GM20431 (cell line): Measurements from ENCODE around the gene IER5L.

Source experiments
- in situ Hi-C: fragments of 300-500 bp; cut with MseI, MboI; formaldehyde crosslinking; loops from one replicate; pipeline ENCODE4 v1.15.0; 2020; ENCODE audit warnings: low sequenced_read_pairs; ENCODE audit not compliant: unreplicated experiment

The IER5L gene

DNA sequence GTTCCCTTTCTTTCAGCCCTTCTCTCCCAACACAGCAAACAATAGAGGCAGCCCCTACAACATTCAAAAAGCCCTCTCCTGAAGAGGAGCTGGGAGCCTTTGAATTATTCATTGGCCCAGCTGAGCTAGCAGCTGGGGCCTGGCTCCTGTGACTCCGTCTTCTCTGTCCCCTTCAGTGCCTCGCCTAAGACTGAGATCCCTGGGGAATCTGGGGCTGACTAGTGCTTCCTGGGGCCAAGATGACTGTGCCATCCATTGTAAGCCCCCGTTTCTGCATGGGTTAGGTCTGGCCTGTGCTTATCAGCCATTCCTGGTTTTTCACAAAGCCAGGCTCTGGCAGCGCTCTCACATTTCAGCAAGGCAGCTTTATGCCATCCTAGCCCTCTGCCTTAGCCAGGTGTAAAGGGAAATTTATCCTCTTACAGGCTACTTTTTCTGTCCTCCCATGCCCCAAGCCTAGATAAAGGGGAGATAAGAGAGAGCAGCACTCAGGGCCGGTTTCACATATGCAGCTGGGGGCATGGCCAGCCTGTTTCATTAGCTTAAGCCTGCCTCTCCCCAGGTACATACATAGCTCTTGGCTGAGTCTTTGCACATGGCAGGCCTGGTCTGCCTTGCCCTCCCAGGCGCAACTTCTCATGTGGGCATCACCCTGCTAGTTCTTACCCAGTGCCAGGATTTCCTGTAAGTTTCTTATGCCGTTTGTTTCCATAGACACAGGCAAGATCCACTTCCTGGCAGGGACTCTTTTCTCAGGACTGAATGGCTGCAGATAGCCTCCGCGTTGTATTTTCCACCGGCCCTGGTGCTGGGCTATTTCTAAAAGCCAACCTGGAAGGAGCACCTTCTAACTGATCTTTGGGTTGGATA is 51.1 kb downstream of the IER5L start:
- in situ Hi-C loops = loop anchor here (25.0 kb wide), 1 partner anchor 660 kb away; no protein-coding TSS in a partner anchor
